SH-SY5Y (cell line): ENCODE results near the gene BZW1.

Experiments used
- GATA2 ChIP-seq: IDR thresholded peaks from 2 replicates; pipeline ENCODE4 v1.6.1; 2011; ENCODE audit warnings: mild to moderate bottlenecking, low read depth, low read length
- GATA3 ChIP-seq: IDR thresholded peaks from 2 replicates; pipeline ENCODE4 v1.6.1; 2011; ENCODE audit warnings: low read depth, mild to moderate bottlenecking, low read length, moderate library complexity

Gene BZW1

GRCh38 chr2:200845669-200846325, 34.1 kb downstream of the BZW1 start:
- no peak for TF ChIP-seq GATA2
- no peak for TF ChIP-seq GATA3

DNA sequence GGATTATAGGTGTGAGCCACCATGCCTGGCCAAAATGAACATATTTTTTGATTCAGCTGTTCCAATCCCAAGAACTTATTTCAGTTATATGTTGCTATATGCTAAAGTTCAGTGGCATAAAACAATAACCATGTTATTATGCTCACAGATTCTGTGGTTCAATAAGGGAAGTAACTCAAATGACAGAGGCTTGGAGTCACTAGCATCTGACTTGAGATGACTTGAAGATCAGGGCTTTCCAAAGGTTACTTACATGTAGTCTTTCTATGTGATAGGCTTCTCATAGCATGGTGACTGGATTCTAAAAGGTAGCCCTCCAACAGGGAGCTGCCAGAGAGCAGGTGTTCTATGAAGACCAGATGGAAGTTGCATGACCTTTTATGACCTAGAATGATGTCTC, 35.6 kb downstream of the BZW1 start:
- no peak for TF ChIP-seq GATA3
- TF ChIP-seq GATA2, result no peak

DNA sequence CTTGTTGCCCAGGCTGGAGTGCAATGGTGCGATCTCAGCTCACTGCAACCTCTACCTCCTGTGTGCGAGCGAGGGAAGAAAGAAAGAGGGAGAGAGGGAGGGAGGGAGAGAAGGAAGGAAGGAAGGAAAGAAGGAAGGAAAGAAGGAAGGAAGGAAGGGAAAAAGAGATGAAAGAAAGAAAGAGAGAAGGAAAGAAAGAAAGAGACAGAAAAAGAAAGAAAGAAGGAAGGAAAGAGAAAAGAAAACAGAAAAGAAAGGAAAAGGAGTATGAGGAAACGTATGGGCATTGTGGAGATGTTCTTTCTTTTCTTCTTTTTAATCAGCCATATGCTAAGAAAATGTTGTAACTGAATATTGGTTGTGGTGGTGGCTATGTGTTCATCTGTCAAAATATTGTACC, 36.2 kb downstream of the BZW1 start:
- TF ChIP-seq GATA2 (no peak), GATA3 (no peak)

DNA sequence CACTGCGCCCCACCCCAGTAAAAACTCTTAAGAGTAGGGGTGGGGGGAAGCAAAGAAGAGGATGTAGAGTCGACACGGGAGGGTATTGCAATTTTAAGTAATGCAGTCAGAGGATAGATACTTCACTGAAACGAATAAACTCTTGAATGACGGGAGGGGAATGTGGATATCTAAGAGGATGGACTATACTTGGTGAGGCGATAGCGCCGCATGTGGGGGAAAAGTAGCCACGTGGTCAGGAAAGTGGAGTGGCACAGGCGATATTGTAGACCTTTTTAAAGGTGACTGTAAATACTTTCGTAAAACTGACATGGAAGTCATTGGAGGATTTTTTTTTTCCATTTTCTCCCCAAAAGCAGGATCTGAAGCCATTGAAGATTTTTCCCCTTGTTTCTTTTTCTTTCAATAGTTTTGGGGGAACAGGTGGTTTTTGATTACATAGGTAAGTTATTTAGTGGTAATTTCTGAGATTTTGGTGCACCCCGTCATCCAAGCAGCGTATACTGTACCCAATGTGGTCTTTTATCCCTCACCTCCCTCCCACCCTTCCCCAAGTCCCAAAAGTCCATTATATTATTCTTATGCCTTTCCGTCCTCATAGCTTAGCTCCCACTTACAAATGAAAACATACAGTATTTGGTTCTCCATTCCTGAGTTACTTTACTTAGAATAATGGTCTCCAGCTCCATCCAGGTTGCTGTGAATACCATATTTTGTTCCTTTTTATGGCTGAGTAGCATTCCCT, 39.0 kb downstream of the BZW1 start:
- TF ChIP-seq GATA2 (no peak), GATA3 (no peak)

DNA sequence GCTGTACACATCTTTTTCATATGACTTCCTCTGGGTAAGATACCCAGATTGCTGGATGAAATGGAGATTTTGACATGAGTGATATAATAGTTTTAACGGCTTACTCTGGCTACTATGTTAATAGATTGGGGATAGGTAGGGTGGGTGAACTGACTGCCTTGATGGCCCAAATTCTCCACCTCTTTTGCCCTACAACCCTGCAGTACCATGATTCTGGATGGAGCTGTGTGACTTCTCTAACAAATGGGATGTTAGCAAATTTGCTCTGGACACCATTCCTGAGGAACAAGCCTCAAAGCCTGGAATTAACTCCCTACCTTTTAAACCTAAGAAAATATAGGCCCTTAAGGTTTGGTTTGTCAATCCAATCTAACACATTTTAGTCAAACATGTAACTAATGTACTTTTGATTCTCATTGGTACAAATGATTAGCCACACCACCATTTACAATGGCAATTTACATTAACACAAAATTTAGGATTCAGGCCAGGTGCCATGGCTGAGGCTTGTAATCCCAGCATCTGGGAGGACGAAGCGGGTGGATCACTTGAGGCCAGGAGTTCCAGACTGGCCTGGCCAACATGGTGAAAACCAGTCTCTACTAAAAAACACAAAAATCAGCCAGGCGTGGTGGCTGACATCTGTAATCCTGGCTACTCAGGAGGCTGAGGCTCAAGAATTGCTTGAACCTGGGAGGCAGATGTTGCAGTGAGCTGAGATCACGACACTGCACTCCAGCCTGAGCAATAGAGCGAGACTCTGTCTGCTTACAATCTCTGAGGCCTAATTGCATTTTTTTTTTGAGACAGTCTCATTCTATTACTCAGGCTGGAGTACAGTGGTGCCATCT, 39.9 kb downstream of the BZW1 start:
- TF ChIP-seq GATA2, result no peak
- TF ChIP-seq GATA3, result no peak

DNA sequence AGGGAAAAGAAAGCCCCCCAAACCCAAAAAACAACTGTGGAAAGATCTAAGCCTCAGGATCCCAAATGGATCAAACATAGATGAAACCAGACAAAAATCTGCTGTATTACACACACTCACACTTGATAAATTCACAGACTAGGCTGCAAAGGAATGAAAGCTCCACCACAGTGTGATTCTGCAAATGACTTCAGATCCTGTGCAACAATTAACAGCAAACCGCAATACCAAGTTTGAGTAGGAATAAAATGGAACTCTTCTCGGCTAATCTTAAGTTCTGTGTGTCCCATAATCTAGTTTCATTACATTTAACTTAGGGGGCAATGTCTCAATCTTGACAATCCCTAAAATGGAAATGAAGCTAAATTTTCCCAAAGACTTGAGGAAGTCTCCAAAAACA, 40.9 kb downstream of the BZW1 start:
- TF ChIP-seq GATA2, result no peak
- no peak for TF ChIP-seq GATA3

DNA sequence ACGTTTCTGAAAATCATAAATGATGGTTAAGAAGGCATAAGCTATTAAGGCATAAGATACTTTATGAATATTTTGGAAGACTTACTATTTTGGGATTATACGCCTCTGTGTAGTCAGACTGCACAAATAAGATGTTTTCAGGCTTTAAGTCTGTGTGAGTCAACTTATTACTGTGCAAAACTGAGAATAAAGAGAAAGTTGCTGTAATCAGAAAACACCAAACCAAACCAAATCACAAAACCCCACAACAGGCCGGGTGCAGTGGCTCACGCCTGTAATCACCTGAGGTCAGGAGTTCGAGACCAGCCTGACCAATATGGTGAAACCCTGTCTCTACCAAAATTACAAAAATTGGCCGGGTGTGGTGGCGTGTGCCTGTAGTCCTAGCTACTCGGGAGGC, 45.1 kb downstream of the BZW1 start:
- TF ChIP-seq GATA2 (no peak), GATA3 (no peak)

DNA sequence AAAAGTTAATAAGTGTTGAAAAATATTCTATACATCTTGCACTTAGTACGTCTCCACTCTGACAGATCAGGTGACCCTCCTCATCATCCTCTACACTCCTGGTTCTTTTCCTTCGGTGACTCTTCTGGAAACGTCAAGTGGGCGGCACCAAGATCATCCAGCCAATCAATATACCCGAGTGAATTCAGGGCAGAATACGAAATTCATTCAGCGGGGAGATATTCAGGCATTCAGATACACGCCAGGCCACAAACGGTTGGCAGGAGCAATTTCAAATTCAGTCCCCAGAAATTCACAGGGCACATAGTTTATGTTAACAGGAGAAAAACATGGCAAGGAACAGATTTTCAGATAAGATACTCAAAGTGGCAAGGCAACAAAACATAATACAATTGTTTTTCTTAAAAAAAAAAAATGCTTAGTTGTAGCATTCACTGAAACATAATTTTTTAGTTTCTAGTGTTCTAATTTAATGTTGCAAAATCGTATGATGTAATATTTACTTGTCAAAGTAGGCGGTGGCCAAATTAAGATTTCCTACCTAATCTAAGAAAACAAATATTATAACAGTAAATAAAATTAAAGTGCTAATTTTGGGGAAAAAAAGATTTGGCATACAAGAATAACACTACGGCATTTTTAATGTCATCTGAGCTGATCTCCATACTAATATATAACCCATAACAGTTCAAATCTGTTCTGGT, 48.5 kb downstream of the BZW1 start:
- TF ChIP-seq GATA3 (no peak), GATA2 (no peak)

GRCh38 chr2:200861617-200862155, 50.0 kb downstream of the BZW1 start:
- TF ChIP-seq GATA3 (no peak), GATA2 (no peak)

GRCh38 chr2:200862532-200863000, 50.9 kb downstream of the BZW1 start:
- TF ChIP-seq GATA3 (no peak), GATA2 (no peak)

- no peak for TF ChIP-seq GATA3
- no peak for TF ChIP-seq GATA2
Measured at GRCh38 chr2:200863782-200864175, 52.1 kb downstream of the BZW1 start.

DNA sequence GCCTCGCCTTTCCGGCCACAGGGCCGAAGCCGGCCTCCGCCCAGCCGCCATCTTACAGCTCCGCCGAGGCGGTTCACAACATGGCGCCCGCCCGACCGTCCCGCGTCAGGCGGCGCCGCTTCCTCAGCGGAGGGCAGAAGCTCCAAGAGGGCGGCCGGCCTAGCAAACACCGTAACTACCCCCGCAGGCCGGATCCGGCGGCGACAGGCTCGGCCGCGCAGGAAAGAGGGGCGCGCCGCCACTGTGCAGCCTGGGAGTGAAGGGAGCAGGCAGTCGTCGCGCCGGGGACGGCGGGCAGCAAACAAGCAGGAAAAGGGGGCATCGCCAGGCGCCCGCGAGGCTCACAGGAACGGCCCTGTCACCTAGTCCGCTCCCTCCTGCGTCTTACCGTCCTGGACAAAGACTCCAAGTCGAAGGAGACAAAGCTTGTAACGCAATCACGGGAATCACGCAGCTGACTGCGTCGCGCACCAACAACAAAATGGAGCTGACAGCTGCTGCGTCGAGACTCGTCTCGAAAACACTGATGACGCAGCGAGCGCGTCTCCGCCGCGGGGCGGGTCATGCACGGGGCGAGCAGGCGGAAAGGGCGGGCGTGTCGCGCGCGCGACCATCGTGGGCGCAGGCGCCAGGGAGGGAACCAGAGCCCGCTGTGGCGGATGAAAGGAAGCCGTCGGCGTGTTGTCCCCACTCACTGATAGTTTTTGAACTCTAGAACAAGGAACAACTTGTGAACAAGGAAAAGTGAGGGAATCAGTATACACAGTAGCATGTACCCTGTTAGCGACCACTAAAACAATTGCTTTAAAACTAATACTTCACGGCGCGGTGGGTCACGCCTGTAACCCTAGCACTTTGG, 52.7 kb downstream of the BZW1 start, which contains the start of gene CLK1:
CLK1 (minus strand) TSS at position 483 of the 859 bp plus-strand sequence. CDS start 2,796 bp downstream, outside the sequence.
- TF ChIP-seq GATA2, result no peak
- no peak for TF ChIP-seq GATA3

DNA sequence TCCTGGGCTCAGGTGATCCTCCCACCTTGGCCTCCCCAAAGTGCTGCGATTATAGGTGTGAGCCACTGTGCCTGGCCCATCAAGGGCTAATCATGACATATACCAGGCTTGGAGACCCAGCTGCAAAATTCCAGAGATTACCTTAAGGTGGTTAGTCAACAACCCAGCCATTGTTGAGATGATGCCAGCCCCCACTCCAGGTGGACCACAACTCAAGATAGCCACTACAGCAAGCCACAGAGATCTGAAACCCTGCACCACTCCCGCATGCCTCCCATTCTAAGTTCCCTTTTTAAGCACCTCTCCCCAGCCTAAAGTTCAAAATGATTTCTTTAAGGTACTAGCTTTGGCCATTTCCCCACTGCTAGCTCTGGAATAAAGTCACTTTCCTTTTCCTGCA, 57.3 kb downstream of the BZW1 start:
- TF ChIP-seq GATA3 (no peak), GATA2 (no peak)

- no peak for TF ChIP-seq GATA3
- no peak for TF ChIP-seq GATA2
Measured at GRCh38 chr2:200871151-200871550, 59.4 kb downstream of the BZW1 start.
